GM21515 (cell line): ENCODE results near the gene NANS.

Experiments used
- ATAC-seq: cut with Tn5 transposase; IDR thresholded peaks from one replicate; pipeline ENCODE4 v1.9.1; 2021; ENCODE audit not compliant: unreplicated experiment

NANS gene

DNA sequence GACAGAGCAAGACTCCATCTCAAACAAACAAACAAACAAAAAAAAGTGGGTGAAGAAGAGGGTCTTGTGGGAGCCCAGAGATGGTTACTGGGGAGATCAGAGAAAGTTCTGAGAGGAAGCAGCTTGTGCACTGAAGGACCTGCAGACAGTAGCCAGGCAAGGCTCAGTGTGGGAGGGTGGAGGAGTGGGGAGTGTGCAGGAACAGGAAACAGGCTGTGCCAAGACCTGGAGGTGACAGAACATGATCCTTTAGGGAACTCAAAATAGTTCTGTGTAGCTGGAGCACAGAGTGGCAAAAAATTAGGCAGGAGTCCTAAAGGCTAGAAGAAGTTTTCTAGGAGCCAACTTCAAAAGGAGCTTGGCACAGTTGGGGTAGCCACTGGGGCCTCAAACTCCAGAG, 19.2 kb upstream of the NANS start:
- no peak for ATAC-seq

DNA sequence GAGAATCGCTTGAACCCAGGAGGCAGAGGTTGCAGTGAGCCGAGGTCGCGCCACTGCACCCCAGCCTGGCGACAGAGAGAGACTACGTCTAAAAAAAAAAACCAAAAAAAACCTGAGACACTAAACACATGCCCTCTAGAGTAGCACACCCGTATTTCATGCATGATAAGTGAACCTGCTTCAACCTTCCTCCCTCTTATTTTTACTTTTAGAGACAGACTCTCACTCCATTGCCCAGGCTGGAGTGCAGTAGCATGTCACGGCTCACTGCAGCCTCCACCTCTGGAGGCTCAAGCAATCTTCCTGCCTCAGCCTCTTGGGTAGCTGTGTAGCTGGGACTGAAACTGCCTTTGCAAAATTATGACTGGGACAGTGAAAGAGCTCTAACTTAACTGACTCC, 17.6 kb upstream of the NANS start:
- ATAC-seq: peak; percentile 34

DNA sequence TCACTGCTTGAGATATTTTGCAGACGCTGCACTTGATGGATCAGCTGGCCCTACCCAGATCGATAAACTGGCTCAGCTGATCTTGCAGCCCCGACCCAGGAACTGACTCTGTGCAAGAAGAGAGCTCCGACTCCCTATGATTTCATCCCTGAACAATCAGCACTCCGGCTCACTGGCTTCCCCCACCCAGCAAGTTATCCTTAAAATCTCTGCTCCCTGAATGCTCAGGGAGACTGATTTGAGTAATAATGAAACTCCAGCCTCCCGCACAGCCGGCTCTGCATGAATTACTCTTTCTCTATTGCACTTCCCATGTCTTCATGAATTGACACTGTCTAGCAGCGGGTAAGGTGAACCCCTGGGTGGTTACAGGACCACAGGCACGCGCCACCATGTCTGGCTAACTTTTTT, 16.9 kb upstream of the NANS start:
- ATAC-seq: no peak

DNA sequence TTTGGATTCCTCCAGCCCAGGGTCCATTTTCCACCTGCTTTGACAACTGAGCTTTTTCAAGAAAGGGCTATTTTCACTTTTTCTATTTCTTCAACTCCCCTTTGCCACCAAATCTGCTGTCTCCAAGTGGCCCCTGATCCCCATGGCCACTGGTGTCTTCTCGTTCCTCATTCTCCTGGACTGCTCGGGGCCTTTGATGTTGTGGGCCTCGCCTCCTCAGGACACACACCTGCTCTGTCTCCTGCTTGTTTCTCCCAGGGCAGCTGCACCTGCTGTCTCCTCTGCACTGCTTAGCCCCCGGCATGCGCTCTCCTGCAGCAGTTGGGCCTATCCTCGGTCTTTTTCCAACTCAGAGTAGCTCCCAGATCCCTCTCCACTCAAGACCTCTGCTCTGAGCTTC, 16.3 kb upstream of the NANS start:
- no peak for ATAC-seq

DNA sequence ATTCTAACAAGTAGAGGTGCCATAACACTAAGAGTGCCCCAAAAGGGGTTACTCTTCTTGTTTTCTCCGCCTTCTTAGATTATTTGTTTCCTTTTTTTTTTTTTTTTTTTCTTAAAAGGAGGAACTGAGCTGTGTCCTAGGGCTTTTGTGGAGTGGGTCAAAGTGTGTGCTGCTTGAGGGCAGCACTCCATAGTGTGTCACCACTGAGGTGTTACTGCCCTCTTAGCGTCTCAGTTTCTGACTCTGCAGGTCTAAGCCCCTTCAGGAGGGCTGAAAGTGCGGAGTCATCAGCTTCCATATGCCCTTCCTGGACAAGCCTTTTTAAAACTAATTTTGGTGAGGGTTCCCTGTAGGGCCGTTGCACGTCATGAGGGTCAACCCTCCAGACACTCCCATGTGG, 12.6 kb upstream of the NANS start:
- ATAC-seq: no peak

GRCh38 chr9:98045234-98046179, 11.0 kb upstream of the NANS start:
- ATAC-seq: peak; percentile 78

DNA sequence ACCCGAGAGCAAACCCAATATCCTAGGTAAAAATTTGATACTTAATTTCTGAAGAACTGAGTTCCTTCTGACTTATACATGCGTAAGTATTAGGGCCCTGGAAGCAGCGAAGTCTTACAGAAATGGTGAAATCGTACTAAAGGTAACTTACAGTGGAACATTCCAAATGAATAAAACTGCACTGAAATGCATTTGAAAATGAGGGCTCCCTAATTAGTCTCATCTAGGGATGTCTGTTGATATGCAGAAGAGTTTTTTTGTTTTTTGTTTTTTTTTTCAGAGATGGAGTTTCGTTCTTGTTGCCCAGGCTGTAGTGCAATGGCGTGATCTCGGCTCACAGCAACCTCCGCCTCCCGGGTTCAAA, 10.4 kb upstream of the NANS start:
- ATAC-seq: no peak

GRCh38 chr9:98047002-98047401, 9.5 kb upstream of the NANS start:
- no peak for ATAC-seq

GRCh38 chr9:98049288-98050072, 7.1 kb upstream of the NANS start:
- ATAC-seq: no peak

- ATAC-seq: no peak
Observed at GRCh38 chr9:98050351-98050750, 6.2 kb upstream of the NANS start.

DNA sequence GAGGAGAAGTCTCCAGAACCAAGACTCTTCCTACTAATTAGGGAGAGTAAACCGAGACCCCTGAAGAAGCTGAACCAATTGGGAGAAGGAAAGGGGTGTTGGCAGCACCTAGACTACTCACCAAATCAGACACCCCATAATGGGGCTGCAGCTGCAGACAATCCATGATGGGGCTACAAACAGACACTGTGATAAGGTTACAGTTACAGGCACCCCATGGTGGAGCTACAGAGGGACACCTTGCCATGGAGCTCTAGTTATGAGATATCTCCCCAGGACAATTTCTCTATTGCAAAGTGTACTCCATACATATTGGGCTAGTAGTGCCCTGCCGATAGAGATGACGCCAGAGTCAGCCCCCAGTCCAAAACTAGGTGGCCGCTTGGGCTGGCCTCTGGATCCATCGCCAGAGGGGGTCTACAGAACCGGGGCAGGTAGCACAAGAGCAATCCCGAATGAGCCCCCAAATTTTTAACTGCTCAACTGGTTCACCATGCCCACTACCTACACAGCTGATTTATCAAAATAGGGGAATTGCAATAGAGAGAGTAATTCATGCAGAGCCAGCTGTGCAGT, 2.1 kb upstream of the NANS start:
- no peak for ATAC-seq

GRCh38 chr9:98057138-98057799, 737 bp downstream of the NANS start:
- ATAC-seq: no peak

- no peak for ATAC-seq
Observed at GRCh38 chr9:98062161-98062560, 5.6 kb downstream of the NANS start.

DNA sequence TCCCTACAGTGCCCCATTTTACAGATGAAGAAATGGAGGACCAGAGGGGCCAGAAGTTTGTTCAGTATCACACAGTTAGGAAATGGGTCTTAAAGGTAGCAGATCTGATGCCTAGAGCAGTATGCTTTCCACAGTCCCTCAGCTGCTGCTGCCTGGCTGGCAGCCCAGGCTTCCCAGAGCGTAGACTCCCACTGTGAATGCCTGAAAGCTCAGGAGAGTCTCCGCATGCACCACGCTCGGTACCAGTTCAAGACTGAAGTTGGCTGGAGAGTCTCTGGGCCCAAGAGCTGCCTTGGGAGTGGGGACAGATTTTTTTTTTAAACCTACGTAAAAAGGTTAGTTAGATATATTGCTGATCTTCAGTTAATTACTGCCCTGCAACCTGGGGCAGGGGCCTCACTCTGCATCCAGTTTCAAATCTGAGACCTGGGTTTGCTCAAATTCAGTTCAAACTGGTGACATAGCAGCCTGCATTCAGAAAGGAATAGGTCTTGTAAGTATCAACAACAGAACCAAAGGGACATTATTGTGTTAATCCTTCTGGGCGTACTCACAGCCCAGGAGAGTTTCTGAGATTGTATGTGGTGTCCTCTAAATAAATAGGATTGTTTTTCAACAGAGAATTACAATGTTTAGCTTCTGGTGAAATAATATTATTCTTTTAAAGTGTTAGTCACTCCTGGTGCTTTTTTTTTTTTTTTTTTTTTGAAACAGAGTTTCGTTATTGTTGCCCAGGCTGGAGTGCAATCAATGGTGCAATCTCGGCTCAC, 8.3 kb downstream of the NANS start:
- no peak for ATAC-seq

DNA sequence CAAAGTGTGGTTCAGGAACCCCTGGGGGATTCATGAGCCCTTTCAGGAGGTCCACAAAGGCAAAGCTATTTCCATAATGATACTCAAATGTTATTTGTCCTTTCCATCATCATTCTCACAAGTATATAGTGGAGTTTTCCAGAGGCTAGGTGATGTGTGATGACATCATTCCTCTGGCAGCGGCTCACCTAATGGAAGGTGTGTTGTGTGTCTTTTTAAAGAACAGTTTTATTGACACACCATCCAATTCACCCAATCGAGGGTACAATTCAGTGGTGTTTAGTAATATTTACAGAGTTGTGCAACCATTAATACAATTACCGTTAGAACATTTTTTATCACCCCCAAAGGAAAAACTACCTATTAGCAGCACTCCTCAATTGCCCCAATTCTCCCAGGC, 9.7 kb downstream of the NANS start:
- no peak for ATAC-seq

GRCh38 chr9:98067184-98067583, 10.7 kb downstream of the NANS start:
- no peak for ATAC-seq

- ATAC-seq: no peak
Observed at GRCh38 chr9:98069551-98069950, 13.0 kb downstream of the NANS start.

DNA sequence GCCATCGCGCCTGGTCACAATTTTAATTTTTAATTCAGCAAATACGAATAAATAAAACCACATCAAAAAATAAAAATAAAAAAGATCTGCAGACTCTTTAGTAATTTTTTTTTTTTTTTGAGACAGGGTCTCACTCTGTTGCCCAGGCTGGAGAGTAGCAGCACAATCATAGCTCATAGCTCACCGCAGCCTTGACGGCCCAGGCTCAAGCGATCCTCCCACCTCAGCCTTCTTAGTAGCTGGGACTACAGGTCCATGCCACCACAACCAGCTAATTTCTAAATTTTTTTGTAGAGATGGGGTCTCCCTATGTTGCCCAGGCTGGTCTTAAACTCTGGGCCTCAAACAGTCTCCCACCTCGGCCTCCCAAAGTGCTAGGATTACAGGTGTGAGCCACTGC, 14.2 kb downstream of the NANS start:
- ATAC-seq: no peak

- ATAC-seq: no peak
Observed at GRCh38 chr9:98071737-98072136, 15.2 kb downstream of the NANS start.

DNA sequence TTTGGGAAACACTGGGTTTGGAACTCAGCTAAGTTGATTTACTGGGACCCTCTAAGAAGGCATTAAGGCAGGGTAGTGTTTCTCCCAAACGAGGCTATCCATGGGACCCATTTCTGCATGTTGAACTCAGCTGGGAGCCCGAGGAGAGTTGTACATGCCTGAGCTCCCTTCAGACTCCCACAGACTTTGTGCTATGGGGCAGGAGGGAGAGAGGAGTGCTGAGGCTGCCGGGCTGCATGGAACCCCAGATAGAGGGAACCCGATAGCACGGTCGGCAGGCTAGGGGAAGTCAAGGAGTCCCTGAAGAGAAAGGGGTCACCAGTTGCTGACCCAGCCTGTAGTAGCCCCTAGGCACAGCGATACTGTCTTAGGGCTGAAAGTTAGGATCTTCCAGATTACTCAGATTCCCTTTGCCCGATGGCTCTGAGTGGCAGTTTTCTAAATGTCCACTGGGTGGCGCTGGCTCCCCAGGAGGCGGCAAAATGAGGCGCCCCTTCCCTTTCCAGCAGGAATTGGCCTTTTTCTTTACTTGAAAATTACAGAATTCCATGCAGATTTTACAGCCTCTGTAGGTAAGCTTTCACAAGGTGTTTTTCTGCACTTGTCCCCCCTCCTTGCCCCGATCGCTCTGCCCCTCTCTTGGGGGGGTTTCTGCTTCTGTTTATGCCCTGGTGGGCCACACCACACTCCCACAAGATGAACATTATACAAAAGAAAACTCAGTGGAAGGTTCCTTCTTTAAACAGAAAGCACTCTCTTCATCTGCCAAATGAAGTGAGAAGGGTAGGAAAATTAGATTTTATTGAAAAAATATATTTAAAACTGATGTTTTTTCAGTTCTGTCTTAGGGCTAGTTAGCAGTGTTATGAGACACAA, 17.8 kb downstream of the NANS start:
- ATAC-seq: peak; percentile 50
